Activated CD4-positive, CD25-positive, alpha-beta regulatory T cell treated with anti-CD3 and anti-CD28 coated beads, Interleukin-2, amount 50 U/mL, for 16 hours (primary cell): ENCODE measurements around the gene IFRD1.
"Not testable (repeated sequence)": the region's sequence is repeated elsewhere in the genome, so short reads cannot be mapped to it uniquely, and the experiment has no call there.

Experiments used
- DNase-seq: peaks from one replicate; pipeline ENCODE4 v3.0.0-alpha.2; 2020; ENCODE audit warnings: low read depth, low spot score

Gene IFRD1

GRCh38 chr7:112516418-112516817 is 66.2 kb downstream of the IFRD1 start:
- not testable (repeated sequence) for DNase-seq

GRCh38 chr7:112517487-112517886 is 67.2 kb downstream of the IFRD1 start:
- DNase-seq, result no peak

- DNase-seq, result no peak
These were observed 70.5 kb downstream of the IFRD1 start for GRCh38 chr7:112520787-112521186.

- no peak for DNase-seq
These were observed 71.7 kb downstream of the IFRD1 start for GRCh38 chr7:112521942-112522341.

- no peak for DNase-seq
These were observed 73.6 kb downstream of the IFRD1 start for GRCh38 chr7:112523871-112524270.
